Heart right ventricle (tissue), 16 donors: ENCODE data around the gene BNC2. TPM values are rescaled to one million over a fixed set of nuclear protein-coding genes. Genes with fewer than 3 reads are reported as not detected.

Experiments used
- ATAC-seq, 8 donors: fragments of 200-7000 bp; cut with Tn5 transposase; one replicate each; pipeline ENCODE4 v1.9.1; 2020; ENCODE audit warnings: mild to moderate bottlenecking in 8 of 8, moderate library complexity in 8 of 8, moderate number of reproducible peaks in 1 of 8
- DNase-seq, 2 donors: peaks; one replicate each; pipeline ENCODE4 v3.0.0-alpha.2; 2020
- H3K27ac ChIP-seq, 10 donors: fragments of 200-600 bp; sonication (generic) in 2 of 10; one replicate each; pipeline versions ENCODE4 v1.5.0 to v1.8.0; 2020 to 2022; ENCODE audit warnings: mild to moderate bottlenecking in 3 of 10
- H3K27me3 ChIP-seq, 7 donors: fragments of 200-600 bp; one replicate each; pipeline ENCODE4 v1.8.0; 2021 to 2022; ENCODE audit warnings: mild to moderate bottlenecking in 2 of 7
- H3K36me3 ChIP-seq, 9 donors: fragments of 200-600 bp; sonication (generic) in 1 of 9; one replicate each; pipeline versions ENCODE4 v1.5.0 to v1.8.0; 2020 to 2022; ENCODE audit warnings: mild to moderate bottlenecking in 2 of 9
- H3K4me1 ChIP-seq, 9 donors: fragments of 200-600 bp; sonication (generic) in 1 of 9; one replicate each; pipeline versions ENCODE4 v1.5.0 to v1.8.0; 2020 to 2022; ENCODE audit warnings: mild to moderate bottlenecking in 4 of 9
- H3K4me3 ChIP-seq, 10 donors: fragments of 200-600 bp; sonication (generic) in 2 of 10; one replicate each; pipeline versions ENCODE4 v1.5.0 to v1.8.0; 2020 to 2022; ENCODE audit warnings: mild to moderate bottlenecking in 7 of 10, moderate library complexity in 2 of 10
- H3K9me3 ChIP-seq, 11 donors: fragments of 200-600 bp in 10 of 11; sonication (generic) in 2 of 11; one replicate each; pipeline versions ENCODE4 v1.5.0 to v1.8.0; 2013 to 2022; ENCODE audit warnings: mild to moderate bottlenecking in 2 of 11, control low read depth in 1 of 11, moderate library complexity in 1 of 11
- CTCF ChIP-seq, 9 donors: fragments of 200-600 bp; sonication (generic) in 2 of 9; IDR thresholded peaks; one replicate each; pipeline versions ENCODE4 v1.5.0 to v1.8.0; 2021 to 2022; ENCODE audit warnings: antibody characterized with exemption in 9 of 9, mild to moderate bottlenecking in 5 of 9, moderate library complexity in 1 of 9
- WGBS, 2 donors: extraction: QIAGEN DNeasy Blood & Tissue Kit; methylation state at CpG; one replicate each; pipeline ENCODE4 v1.1.7; 2013; ENCODE audit warnings: inconsistent platforms in 1 of 2; 5-methylcytosine and 5-hydroxymethylcytosine counted together
- intact Hi-C, 10 donors: fragments of 100-400 bp; cut with DNase I; formaldehyde crosslinking; loops; one replicate each; pipeline versions ENCODE4 v1.11.1 to v1.14.2; 2022
- polyA plus RNA-seq, 2 donors: library from polyadenylated mRNA; stranded (reverse); fragments of 200-250 nt; gene quantifications; one replicate each; pipeline ENCODE4 v1.2.3, GENCODE V29; 2013
- total RNA-seq, 10 donors: library from RNA; stranded (reverse); fragmentation: NEBNext Ultra II Directional in 3 of 10; extraction: Animal tissue kit (Norgen Biotek cat#: 25700) in 3 of 10; gene quantifications; one replicate each; pipeline versions ENCODE4 v1.2.1 to v1.2.4, GENCODE V29; 2021 to 2023
- donor health status: Arrhythmogenic right ventricular cardiomyopathy.
- donor health status: ischemic (EF 13 %, LVEDD 7.1; RV severe dilation, severe dysfunction).
- donor health status: healthy with polysubstance abuse.
- donor health status: DM: no; HTN: yes; CAD: no.
- donor health status: DM: no; HTN: no; CAD: no.
- donor health status: ischemic (EF 25% LVEDD 6.9; RV normal size, moderate dysfunction).
- donor health status: ischemic (EF 25% LVEDD 5.7; RV mildly dilated, moderate dysfunction).
- donor health status: healthy.
- donor health status: DM: yes; HTN: yes; CAD: no.
- donor health status: Ischemic cardiomyopathy.
- donor health status: ischemic (EF 35%, LVEDD 5.7; RV mildly dilated, moderate dysfunction).
- donor health status: nonischemic (EF 11% LVEDD 7.7; RV severe dilation, severe dysfunction).
- donor health status: DM: yes; HTN: yes; CAD: no.
- donor health status: PGD.
- donor health status: ischemic (EF 29% LVEDD 5.4; RV normal size, mild dysfunction).
- donor health status: nonischemic (EF 23%, LVEDD 6.1; RV moderate dilation, normal function).

BNC2 gene
- total and polyA plus RNA-seq, 12 donors, result 0.49 to 7.3 (median 3.2) TPM

GRCh38 chr9:16360247-16360646 lies 510.2 kb downstream of the BNC2 start:
- intact Hi-C loops, result loop anchor here in 1 of 10 donors (5.0 kb wide), 1 partner anchor 342 kb away; no protein-coding TSS in a partner anchor
- no peak for ATAC-seq

More at GRCh38 chr9:16360247-16360646, 510.2 kb downstream of the BNC2 start:
- H3K27me3 ChIP-seq, result no peaks in the 10 kb centered on the region
- no peak for TF ChIP-seq CTCF (IDR thresholded peaks at IDR 0.05)
- no peak for DNase-seq
- no peaks in the 10 kb centered on the region for H3K36me3 ChIP-seq
- peaks cover 0 to 31% (median 4%) of the 10 kb centered on the region in 9 donors for H3K4me1 ChIP-seq
- H3K4me3 ChIP-seq, result no peak overlapping the region
- H3K27ac ChIP-seq, result no peak overlapping the region
- no peaks in the 10 kb centered on the region for H3K9me3 ChIP-seq
- WGBS, 2 donors, result 89 to 96% methylated on average over 3 of the region's 3 CpGs
